NCI-H2081 (cell line): ENCODE results near the gene HSD17B13.
"Not testable (repeated sequence)": the region's sequence is repeated elsewhere in the genome, so short reads cannot be mapped to it uniquely, and the experiment has no call there.

Source experiments
- DNase-seq, 2 experiments: peaks; one replicate each; lab custom pipeline; 2025; lab: John Stamatoyannopoulos, UW

The HSD17B13 gene, protein sequence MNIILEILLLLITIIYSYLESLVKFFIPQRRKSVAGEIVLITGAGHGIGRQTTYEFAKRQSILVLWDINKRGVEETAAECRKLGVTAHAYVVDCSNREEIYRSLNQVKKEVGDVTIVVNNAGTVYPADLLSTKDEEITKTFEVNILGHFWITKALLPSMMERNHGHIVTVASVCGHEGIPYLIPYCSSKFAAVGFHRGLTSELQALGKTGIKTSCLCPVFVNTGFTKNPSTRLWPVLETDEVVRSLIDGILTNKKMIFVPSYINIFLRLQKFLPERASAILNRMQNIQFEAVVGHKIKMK

DNA sequence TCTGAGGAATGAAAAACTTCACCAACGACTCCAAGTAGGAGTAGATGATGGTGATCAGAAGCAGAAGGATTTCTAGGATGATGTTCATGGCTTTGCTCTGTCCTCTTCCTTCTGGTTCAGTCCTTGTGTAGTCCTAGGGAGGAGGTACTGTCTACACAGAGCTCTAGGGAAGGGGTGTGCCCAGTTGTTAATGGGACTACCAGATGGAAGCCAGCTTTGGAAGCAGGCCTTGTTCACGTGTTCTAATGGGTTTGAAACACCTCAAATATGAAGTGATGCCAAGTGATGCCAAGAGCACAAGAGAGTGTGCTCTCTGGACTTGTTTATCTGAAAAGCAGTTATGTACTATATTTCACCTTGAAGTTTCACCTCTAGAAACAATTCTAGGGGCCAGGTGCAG, at the start of gene HSD17B13:
HSD17B13 (minus strand) TSS at position 129 of the 400 bp plus-strand sequence; CDS start at position 88, 41 bp downstream.
- peak; percentile 7 to 60 for DNase-seq

DNA sequence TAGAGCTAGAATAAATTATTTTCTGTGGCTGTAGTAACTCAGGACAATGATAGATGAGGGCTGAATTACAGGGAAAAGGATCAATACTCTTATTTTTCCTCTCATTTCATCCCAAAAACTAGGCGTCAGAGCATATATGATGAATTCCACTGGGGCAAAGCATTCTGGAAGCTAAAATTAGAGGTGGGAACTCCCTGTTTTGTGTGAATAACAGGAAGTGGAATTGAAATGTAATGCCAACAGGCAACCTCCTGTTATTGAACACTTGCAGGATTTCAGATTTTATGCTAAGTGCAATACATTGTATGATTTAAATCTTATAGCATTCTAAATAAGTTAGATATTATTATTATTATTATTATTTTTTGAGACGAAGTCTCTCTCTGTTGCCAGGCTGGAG, 47.4 kb upstream of the HSD17B13 start:
- no peak for DNase-seq

GRCh38 chr4:87366521-87367162, 44.0 kb upstream of the HSD17B13 start:
- DNase-seq = no peak

- DNase-seq = no peak
These were observed 42.7 kb upstream of the HSD17B13 start for GRCh38 chr4:87365348-87365747.

DNA sequence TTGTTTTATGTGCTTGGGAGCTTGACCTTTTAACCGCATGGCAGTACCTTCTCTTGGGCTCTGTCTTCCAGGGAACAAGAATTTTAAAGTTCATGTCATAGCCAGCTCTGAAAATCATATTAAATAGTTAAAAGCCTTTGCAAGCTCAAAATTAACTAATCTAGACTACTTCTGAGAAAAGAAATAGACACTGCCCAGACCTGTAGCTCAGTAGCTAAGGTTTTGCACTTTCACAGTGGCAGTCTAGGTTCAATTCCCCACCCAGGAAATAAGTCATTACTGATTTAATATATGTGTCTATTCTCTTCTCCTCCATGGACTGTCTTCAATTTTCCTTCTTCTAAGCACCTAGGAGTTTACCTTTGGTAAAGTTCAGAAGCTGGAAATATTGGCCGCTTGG, 40.9 kb upstream of the HSD17B13 start:
- no peak for DNase-seq

DNA sequence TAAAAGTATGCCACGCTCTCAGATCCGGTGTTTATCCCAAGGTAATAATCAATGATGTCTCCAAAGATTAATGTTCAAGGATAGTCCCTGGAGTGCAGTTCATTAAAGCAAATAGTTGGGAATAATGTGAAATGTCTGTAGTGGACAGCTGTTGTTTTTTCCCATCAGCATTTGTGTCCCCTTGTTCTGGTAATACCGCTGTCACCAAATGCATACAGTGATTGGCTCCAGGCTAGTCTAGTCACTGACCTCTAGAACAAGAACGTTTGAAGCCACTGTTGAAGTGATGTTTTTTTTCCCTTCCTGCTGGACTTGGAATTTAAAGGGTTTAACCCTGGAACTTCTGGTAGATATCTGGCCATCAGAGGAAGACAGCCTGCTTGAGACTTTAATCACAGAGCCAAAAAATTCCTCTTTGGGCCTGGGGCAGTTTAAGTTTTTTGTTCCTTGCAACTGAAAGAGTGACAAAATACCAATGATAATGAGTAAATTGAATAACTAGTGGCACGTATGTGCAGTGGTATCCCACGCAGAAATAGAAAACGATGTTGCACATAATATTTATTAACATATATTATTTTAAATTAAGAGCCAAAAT, 37.8 kb upstream of the HSD17B13 start:
- no peak for DNase-seq

- DNase-seq = no peak
These were observed 36.6 kb upstream of the HSD17B13 start for GRCh38 chr4:87359258-87359657.

DNA sequence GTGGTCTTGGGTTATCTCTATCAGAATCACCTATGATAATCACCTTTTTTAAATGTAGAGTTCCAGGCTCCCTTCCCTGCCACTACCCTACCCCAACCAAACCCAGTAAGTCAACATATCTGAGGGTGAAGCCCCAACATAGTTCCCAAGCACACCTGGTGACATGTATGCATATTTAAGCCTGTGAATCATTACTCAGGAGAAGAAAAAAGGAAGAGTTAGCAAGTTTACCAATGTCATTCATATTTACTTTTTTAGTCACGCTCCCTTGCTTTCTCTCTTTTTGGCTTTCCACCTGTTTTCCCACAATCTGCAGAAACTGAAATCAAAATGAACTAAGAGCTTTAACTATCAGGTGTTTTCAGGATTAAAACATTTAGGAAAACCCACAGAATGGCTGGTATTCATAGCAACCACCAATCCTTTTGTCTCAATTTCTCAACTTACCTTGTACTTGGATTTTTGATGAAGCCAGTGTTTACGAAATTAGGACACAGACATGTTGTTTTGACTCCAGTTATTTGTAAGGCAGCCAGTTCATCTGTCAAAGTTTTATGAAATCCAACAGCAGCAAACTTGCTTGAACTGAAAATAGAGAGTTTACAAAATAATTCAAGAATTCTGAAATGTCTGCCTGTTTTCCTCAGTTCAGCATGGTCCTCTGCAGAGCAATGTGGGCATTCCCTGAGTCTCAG, 34.3 kb upstream of the HSD17B13 start:
- no peak for DNase-seq

DNA sequence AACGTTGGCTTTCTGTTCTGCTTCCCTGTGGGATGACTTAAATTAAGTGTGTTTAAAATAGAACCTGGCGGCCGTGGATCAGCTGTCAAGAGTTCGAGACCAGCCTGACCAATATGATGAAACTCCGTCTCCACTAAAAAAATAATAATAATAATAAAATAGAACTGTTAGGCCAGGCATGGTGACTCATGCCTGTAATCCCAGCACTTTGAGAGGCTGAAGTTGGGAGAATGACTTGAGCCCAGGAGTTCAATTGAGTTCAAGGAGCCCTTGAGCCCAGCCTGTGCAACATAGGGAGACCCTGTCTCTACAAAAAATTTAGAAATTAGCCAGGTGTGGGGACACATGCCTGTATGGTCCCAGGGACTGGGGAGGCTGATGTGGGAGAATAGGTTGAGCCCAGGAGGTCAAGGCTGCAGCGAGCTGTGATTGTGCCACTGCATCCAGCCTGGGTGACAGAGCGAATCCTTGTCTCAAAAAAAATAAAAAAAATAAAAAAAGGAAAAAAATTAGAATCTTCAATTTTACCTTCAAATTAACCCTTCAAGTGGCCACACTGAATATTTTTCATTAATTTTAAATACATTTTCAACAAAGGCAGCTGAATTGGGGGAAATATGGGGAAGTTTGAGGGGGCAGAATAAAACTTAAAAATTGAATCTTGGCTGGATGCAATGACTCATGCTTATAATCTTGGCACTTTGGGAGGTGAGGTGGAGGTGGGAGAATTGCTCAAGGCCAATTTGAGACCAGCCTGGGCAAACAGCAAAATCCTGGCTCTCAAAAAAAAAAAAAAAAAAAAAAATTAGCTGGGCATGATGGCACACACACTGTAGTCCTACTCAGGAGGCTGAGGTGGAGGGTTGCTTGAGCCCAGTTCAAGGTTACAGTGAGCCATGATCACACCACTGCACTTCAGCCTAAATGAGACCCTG, 31.8 kb upstream of the HSD17B13 start:
- DNase-seq = no peak

GRCh38 chr4:87353592-87353991, 30.9 kb upstream of the HSD17B13 start:
- peak; percentile 0 to 21 for DNase-seq

GRCh38 chr4:87345139-87345538, 22.5 kb upstream of the HSD17B13 start:
- no peak for DNase-seq

- DNase-seq = no peak
These were observed 20.2 kb upstream of the HSD17B13 start for GRCh38 chr4:87342872-87343271.

DNA sequence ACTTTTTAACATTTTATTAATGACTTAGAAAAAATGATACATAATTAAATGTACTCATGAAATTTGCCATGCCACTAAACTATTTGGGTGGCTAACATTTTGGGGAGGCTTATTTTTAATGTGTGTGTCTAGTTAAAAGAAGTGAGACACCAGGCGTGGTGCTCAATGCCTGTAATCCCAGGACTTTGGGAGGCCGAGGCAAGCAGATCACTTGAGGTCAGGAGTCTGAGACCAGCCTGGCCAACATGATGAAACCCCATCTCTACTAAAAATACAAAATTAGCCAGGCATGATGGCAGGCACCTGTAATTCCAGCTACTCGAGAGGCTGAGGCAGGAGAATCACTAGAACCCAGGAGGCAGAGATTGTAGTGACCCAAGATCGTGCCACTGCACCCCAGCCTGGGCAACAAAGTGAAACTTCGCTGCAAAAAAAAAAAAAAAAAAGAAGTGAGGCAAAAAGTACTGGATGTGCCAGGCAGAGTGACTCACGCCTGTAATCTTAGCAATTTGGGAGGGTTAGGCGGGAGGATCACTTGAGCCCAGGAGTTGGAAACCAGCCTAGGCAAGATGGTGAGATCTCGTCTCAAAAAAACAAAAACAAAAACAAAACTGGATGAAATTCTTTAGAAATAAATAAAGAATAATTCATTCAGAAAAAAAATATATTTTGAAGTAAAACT, 19.4 kb upstream of the HSD17B13 start:
- DNase-seq = not testable (repeated sequence)

DNA sequence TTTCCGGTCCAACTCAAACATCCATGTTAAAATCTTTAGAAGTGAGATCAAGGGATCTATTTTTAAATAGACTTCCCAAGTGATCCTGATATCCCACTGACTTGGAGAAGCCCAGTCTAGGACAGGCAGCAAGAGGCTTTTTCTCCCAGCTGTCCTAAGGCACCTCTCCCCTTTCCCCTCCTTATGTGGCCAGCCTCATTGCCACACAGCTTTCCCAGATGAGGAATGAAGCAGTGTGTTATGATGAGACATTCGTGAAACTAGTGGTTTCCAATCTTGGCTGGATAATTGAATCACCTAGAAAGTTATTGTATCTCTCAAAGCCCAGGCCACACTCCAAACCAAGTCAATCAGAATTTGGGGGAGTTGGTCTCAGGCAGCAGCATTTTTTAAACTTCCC, 16.8 kb upstream of the HSD17B13 start:
- DNase-seq = no peak

DNA sequence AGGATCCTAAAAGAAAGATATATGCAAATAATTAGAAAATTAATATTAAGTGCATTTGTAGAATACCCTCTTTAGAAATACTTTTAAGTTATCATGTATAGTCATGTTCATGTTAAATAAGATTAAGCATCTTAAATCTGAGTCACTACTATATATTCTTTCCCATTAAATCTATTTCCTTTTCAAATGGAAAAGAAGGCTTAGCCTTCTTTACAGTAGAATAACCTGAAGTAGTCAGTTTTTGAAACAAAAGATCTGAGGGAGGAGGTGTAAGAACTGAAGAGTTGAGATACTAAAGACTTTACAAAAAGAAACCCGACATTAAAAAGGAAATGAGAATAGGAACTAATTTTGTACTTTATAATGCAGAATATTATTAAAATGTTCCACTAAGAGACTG, 14.7 kb upstream of the HSD17B13 start:
- no peak for DNase-seq

DNA sequence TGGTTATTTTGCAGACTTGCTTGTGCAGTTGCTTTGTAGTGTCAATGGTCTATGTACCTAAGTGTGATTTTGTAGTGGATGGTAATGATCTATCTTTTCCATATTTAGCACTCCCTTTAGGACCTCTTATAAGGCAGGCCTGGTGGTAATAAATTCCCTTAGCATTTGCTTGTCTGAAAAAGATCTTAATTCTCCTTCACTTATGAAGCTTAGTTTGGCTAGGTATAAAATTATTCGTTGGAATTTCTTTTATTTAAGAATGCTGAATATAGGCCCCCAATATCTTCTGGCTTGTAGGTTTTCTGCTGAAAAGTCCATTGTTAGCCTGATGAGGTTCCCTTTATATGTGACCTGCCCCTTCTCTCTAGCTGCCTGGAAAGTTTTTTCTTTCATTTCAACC, 10.6 kb upstream of the HSD17B13 start:
- DNase-seq = no peak

- DNase-seq = no peak
These were observed 8.1 kb upstream of the HSD17B13 start for GRCh38 chr4:87330761-87331160.

GRCh38 chr4:87327136-87327535, 4.5 kb upstream of the HSD17B13 start:
- DNase-seq = peak in 1 of 2 experiments; percentile 4

- peak; percentile 4 to 78 for DNase-seq
These were observed 3.8 kb upstream of the HSD17B13 start for GRCh38 chr4:87326460-87326859.

DNA sequence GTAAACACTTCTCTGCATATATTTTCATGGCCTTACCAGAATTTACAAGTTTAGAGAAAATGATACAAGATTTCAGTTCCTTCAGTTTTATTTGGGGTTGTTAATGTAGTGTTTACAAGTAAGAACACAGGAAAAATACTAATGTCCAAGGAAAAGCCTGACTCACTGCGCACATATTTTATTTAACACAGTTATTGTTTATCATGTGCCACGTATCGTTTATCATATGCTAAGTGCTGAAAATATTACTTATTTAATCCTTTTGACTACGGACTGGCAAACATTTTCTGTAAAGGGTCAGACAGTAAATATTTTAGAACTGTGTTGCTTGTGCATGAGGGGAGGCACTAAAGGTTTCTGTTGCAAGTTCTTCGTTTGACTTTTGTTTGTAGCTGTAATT, 794 bp downstream of the HSD17B13 start:
- DNase-seq = no peak

- DNase-seq = no peak
These were observed 5.2 kb downstream of the HSD17B13 start for GRCh38 chr4:87317527-87317926.
